GM19193 (cell line): ENCODE results near the gene FAM107B.

Experiments
- POLR2A ChIP-seq: IDR thresholded peaks from 4 replicates; pipeline ENCODE4 v1.6.1; 2011; ENCODE audit not compliant: insufficient read depth, insufficient read length; ENCODE audit errors: extremely low read depth

FAM107B gene

GRCh38 chr10:14665865-14666857 is 108.5 kb downstream of the FAM107B start:
- TF ChIP-seq POLR2A: no peak

GRCh38 chr10:14665304-14665703 is 109.4 kb downstream of the FAM107B start:
- no peak for TF ChIP-seq POLR2A

- TF ChIP-seq POLR2A: no peak
These were observed 110.4 kb downstream of the FAM107B start for GRCh38 chr10:14664345-14664744.

GRCh38 chr10:14661818-14662217 is 112.9 kb downstream of the FAM107B start:
- no peak for TF ChIP-seq POLR2A

- TF ChIP-seq POLR2A: no peak
These were observed 113.9 kb downstream of the FAM107B start for GRCh38 chr10:14660831-14661230.

GRCh38 chr10:14659626-14660196 is 115.0 kb downstream of the FAM107B start:
- TF ChIP-seq POLR2A: no peak

- no peak for TF ChIP-seq POLR2A
These were observed 116.2 kb downstream of the FAM107B start for GRCh38 chr10:14658331-14659127.

GRCh38 chr10:14656052-14656730 is 118.5 kb downstream of the FAM107B start:
- no peak for TF ChIP-seq POLR2A

- TF ChIP-seq POLR2A: no peak
These were observed 119.8 kb downstream of the FAM107B start for GRCh38 chr10:14654821-14655382.

GRCh38 chr10:14653271-14654161 is 121.2 kb downstream of the FAM107B start:
- TF ChIP-seq POLR2A: no peak

- TF ChIP-seq POLR2A: no peak
These were observed 121.9 kb downstream of the FAM107B start for GRCh38 chr10:14652816-14653215.

- no peak for TF ChIP-seq POLR2A
These were observed 122.6 kb downstream of the FAM107B start for GRCh38 chr10:14652067-14652466.

- no peak for TF ChIP-seq POLR2A
These were observed 125.0 kb downstream of the FAM107B start for GRCh38 chr10:14649739-14650138.

GRCh38 chr10:14648946-14649345 is 125.8 kb downstream of the FAM107B start:
- TF ChIP-seq POLR2A: no peak
